A673 (cell line): ENCODE results near the gene DCHS2.

Source experiments
- CTCF ChIP-seq: fragments of 300-800, 200-600 bp; sonication (generic); conservative IDR thresholded peaks from 2 replicates; pipeline ENCODE4 v1.5.1; 2017; ENCODE audit warnings: low read depth, mild to moderate bottlenecking, antibody characterized with exemption, low read length, moderate library complexity, mixed read lengths
- EZH2 ChIP-seq: fragments of 200-600 bp; sonication (generic); IDR thresholded peaks from 2 replicates; pipeline ENCODE4 v1.6.1; 2017; ENCODE audit warnings: borderline replicate concordance, low read depth, mild to moderate bottlenecking, mixed read lengths, antibody characterized with exemption, low read length; ENCODE audit not compliant: poor library complexity, severe bottlenecking

GRCh38 chr4:154519214-154519613, 27.6 kb upstream of the DCHS2 start:
- TF ChIP-seq CTCF (no peak), EZH2 (no peak)
